Measurements from ENCODE around the gene VRK2. TPM values are rescaled to one million over a fixed set of nuclear protein-coding genes. Genes with fewer than 3 reads are reported as not detected.

Gene VRK2
- total RNA-seq, 4 donors from 2014 or later: 11.1 to 18.3 (median 15.1) TPM

DNA sequence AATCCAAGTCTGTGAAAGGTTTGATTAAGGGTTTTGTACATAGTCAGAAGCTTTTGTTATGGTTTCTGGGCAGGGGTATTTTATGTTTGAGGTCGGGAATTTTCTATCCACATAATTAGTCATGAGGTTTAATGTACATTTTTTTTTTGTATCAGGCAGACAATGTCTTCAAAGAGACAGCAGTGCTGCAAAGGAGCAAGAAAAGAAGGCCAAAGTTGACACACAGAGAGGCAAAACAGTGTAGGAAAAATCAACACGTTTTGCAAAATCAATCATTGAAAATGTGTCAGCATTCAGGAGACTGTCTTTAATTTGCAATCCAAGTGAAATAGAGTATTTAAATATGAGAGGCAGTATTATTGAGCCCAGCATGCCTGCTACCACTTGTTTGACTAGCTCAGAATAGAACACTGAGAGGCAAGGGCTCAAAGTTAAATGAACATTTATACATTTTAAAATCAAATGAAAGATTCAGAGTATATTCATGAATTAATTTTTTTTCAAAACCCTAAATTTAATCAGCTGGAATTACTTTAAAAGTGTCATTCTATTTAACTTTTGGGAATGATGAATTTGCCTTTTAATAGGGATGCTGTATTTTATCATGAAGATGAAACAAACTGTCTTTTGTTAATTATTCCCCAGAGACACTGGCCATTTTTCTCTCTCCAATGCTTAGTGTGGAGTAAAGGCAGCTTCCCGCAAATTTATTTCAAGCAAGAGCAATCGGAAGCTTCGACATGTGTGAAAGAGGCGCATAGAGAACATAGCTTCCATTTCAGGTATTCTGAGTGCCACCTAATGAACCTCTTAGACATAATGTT, 11.3 kb downstream of the VRK2 start:
- H3K9me3 ChIP-seq: no peaks in the 10 kb centered on the region
- no peaks in the 10 kb centered on the region for H3K4me1 ChIP-seq
- 77% methylated on average over 6 of the region's 6 CpGs for WGBS
- peaks cover 9% of the 10 kb centered on the region for H3K36me3 ChIP-seq
- no peaks in the 10 kb centered on the region for H3K27me3 ChIP-seq
- H3K27ac ChIP-seq: no peak overlapping the region
- no peak overlapping the region for H3K4me3 ChIP-seq
- TF ChIP-seq, protein P1, sequence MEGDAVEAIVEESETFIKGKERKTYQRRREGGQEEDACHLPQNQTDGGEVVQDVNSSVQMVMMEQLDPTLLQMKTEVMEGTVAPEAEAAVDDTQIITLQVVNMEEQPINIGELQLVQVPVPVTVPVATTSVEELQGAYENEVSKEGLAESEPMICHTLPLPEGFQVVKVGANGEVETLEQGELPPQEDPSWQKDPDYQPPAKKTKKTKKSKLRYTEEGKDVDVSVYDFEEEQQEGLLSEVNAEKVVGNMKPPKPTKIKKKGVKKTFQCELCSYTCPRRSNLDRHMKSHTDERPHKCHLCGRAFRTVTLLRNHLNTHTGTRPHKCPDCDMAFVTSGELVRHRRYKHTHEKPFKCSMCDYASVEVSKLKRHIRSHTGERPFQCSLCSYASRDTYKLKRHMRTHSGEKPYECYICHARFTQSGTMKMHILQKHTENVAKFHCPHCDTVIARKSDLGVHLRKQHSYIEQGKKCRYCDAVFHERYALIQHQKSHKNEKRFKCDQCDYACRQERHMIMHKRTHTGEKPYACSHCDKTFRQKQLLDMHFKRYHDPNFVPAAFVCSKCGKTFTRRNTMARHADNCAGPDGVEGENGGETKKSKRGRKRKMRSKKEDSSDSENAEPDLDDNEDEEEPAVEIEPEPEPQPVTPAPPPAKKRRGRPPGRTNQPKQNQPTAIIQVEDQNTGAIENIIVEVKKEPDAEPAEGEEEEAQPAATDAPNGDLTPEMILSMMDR (IDR thresholded peaks at IDR 0.05): no peak
- no peak for TF ChIP-seq EP300 (IDR thresholded peaks at IDR 0.05)
- DNase-seq (ENCODE audit: low spot score in 2 of 2): no peak

- TF ChIP-seq EP300 (IDR thresholded peaks at IDR 0.05) (no peak), POLR2AphosphoS5 (IDR thresholded peaks at IDR 0.05) (no peak), POLR2A (IDR thresholded peaks at IDR 0.05) (no peak)
- TF ChIP-seq, protein P1 (IDR thresholded peaks at IDR 0.05): no peak
- H3K36me3 ChIP-seq: peaks cover 2% of the 10 kb centered on the region
- no peaks in the 10 kb centered on the region for H3K27me3 ChIP-seq
- H3K4me1 ChIP-seq: no peaks in the 10 kb centered on the region
- no peaks in the 10 kb centered on the region for H3K9me3 ChIP-seq
- no peak overlapping the region for H3K4me3 ChIP-seq
- no peak overlapping the region for H3K27ac ChIP-seq
- no peak for DNase-seq (ENCODE audit: low spot score in 2 of 2)
- 64% methylated on average over 2 of the region's 2 CpGs for WGBS
Observed at GRCh38 chr2:58063641-58064040, 17.0 kb downstream of the VRK2 start.

DNA sequence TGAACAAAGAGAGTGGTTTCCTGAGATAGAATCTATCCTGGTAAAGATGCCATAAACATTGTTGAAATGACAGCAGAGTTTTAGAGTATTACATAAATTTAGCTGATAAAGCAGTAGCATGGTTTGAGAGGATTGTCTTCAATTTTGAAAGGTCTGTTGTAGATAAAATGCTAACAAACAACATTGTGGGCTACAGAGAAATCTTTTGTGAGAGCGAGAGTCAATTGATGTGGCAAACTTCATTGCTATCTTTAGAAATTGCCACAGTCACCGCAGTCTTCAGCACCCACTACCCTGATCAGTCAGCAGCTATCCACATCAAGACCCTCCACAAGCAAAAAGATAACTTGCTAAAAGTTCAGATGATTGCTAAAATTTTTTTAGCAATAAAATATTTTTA, 17.5 kb downstream of the VRK2 start:
- no peak for TF ChIP-seq POLR2AphosphoS5 (IDR thresholded peaks at IDR 0.05)
- TF ChIP-seq, protein P1 (IDR thresholded peaks at IDR 0.05): no peak
- no peak for TF ChIP-seq EP300 (IDR thresholded peaks at IDR 0.05)
- TF ChIP-seq POLR2A (IDR thresholded peaks at IDR 0.05): no peak
- H3K27me3 ChIP-seq: no peaks in the 10 kb centered on the region
- no peak overlapping the region for H3K27ac ChIP-seq
- WGBS: 84% methylated on average over 2 of the region's 2 CpGs
- peaks cover 2% of the 10 kb centered on the region for H3K36me3 ChIP-seq
- no peak overlapping the region for H3K4me3 ChIP-seq
- DNase-seq (ENCODE audit: low spot score in 2 of 2): no peak
- H3K4me1 ChIP-seq: no peaks in the 10 kb centered on the region
- no peaks in the 10 kb centered on the region for H3K9me3 ChIP-seq

DNA sequence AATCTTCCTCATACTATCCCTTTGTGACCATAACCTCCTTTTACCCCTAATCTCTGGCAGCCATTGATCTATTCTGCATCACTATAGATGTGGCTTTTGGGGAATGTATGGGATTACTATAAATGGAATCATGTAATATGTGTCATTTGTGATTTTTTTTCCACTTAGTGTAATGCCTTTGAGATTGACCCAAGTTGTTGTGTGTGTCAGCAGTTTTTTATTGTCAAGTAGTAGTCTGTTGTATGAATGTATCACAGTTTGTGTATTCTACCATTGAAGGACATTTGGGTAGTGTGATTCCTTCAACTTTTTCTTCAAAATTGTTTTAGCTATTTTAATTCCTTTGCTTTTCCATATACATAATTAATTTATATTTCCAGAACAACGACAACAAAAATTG, 18.6 kb downstream of the VRK2 start:
- no peak overlapping the region for H3K4me3 ChIP-seq
- 96% methylated on average over 1 of the region's 1 CpG for WGBS
- no peaks in the 10 kb centered on the region for H3K9me3 ChIP-seq
- H3K27me3 ChIP-seq: no peaks in the 10 kb centered on the region
- TF ChIP-seq EP300 (IDR thresholded peaks at IDR 0.05) (no peak), POLR2A (IDR thresholded peaks at IDR 0.05) (no peak), POLR2AphosphoS5 (IDR thresholded peaks at IDR 0.05) (no peak)
- TF ChIP-seq, protein P1 (IDR thresholded peaks at IDR 0.05): no peak
- no peak for DNase-seq (ENCODE audit: low spot score in 2 of 2)
- no peak overlapping the region for H3K27ac ChIP-seq
- peaks cover 8% of the 10 kb centered on the region for H3K36me3 ChIP-seq
- H3K4me1 ChIP-seq: no peaks in the 10 kb centered on the region

GRCh38 chr2:58067001-58067400, 20.4 kb downstream of the VRK2 start:
- no peaks in the 10 kb centered on the region for H3K4me1 ChIP-seq
- TF ChIP-seq, protein P1 (IDR thresholded peaks at IDR 0.05): no peak
- TF ChIP-seq POLR2A (IDR thresholded peaks at IDR 0.05): no peak
- TF ChIP-seq EP300 (IDR thresholded peaks at IDR 0.05): no peak
- TF ChIP-seq POLR2AphosphoS5 (IDR thresholded peaks at IDR 0.05): no peak
- DNase-seq (ENCODE audit: low spot score in 2 of 2): no peak
- H3K36me3 ChIP-seq: peaks cover 6% of the 10 kb centered on the region
- no peaks in the 10 kb centered on the region for H3K27me3 ChIP-seq
- H3K27ac ChIP-seq: no peak overlapping the region
- whole genome bisulfite sequencing: 90% methylated on average over 2 of the region's 2 CpGs
- no peak overlapping the region for H3K4me3 ChIP-seq
- no peaks in the 10 kb centered on the region for H3K9me3 ChIP-seq
